Loucy (cell line): ENCODE data around the gene FCHSD2.

Experiments used
- CTCF ChIP-seq: fragments of 200-600 bp; sonication (generic); conservative IDR thresholded peaks from 2 replicates; pipeline ENCODE4 v1.5.1; 2014; ENCODE audit warnings: mild to moderate bottlenecking, antibody characterized with exemption, low read length
- EZH2phosphoT487 ChIP-seq: fragments of 200-600 bp; IDR thresholded peaks from 2 replicates; pipeline ENCODE4 v1.6.1; 2018; ENCODE audit warnings: antibody characterized with exemption, mild to moderate bottlenecking, moderate library complexity, borderline replicate concordance

- TF ChIP-seq CTCF, result no peak
- TF ChIP-seq EZH2phosphoT487, result no peak
Observed at GRCh38 chr11:73047773-73048371, 94.2 kb downstream of the FCHSD2 start.
